PFSK-1 (cell line): ENCODE data around the gene RAB3IL1.

Experiments
- POLR2AphosphoS5 ChIP-seq: IDR thresholded peaks from 2 replicates; pipeline ENCODE4 v1.6.1; 2012; ENCODE audit warnings: low read depth, mild to moderate bottlenecking, control low read depth, low read length, moderate library complexity
- REST ChIP-seq, 2 experiments: IDR thresholded peaks; 2 replicates each; pipeline versions ENCODE4 v1.6.1 to v1.8.0; 2011 to 2012; ENCODE audit warnings: low read depth in 2 of 2, low read length in 2 of 2, control low read depth in 1 of 2, inconsistent platforms in 1 of 2, mild to moderate bottlenecking in 1 of 2, moderate library complexity in 1 of 2; ENCODE audit not compliant: insufficient read depth in 1 of 2
- SIN3A ChIP-seq: IDR thresholded peaks from 2 replicates; pipeline ENCODE4 v1.6.1; 2012; ENCODE audit warnings: mild to moderate bottlenecking, low read length, moderate library complexity, borderline replicate concordance; ENCODE audit not compliant: insufficient read depth
- TAF1 ChIP-seq: IDR thresholded peaks from 2 replicates; pipeline ENCODE4 v1.6.1; 2012; ENCODE audit warnings: low read length, control low read depth, borderline replicate concordance; ENCODE audit not compliant: insufficient read depth

- TF ChIP-seq SIN3A (no peak), REST (IDR thresholded peaks at IDR 0.05; ENCODE audit: insufficient read depth in 1 of 2, low read depth in 2 of 2, low read length in 2 of 2) (no peak), TAF1 (no peak), POLR2AphosphoS5 (no peak)
These were observed 6.7 kb upstream of the RAB3IL1 start for GRCh38 chr11:61924064-61924455.
